Heart left ventricle (tissue), 13 donors: ENCODE data around the gene ACTR1A.

Experiments used
- CTCF ChIP-seq, 12 donors: fragments of 200-600 bp; sonication (generic) in 4 of 12; IDR thresholded peaks; one replicate each; pipeline versions ENCODE4 v1.5.0 to v1.8.0; 2018 to 2022; ENCODE audit warnings: antibody characterized with exemption in 12 of 12, mild to moderate bottlenecking in 5 of 12
- POLR2A ChIP-seq, 2 donors: fragments of 450-650 bp; IDR thresholded peaks; one replicate each; pipeline ENCODE4 v1.6.1; 2017; ENCODE audit warnings: antibody characterized with exemption in 2 of 2, mild to moderate bottlenecking in 2 of 2, moderate library complexity in 2 of 2
- donor health status: ischemic (EF 13 %, LVEDD 7.1; RV severe dilation, severe dysfunction).
- donor health status: DM: no; HTN: yes; CAD: no.
- donor health status: DM: no; HTN: no; CAD: no.
- donor health status: ischemic (EF 25% LVEDD 6.9; RV normal size, moderate dysfunction).
- donor health status: ischemic (EF 25% LVEDD 5.7; RV mildly dilated, moderate dysfunction).
- donor health status: ischemic (EF 35%, LVEDD 5.7; RV mildly dilated, moderate dysfunction).
- donor health status: nonischemic (EF 11% LVEDD 7.7; RV severe dilation, severe dysfunction).
- donor health status: DM: yes; HTN: yes; CAD: no.
- donor health status: PGD.
- donor health status: ischemic (EF 29% LVEDD 5.4; RV normal size, mild dysfunction).
- donor health status: nonischemic (EF 23%, LVEDD 6.1; RV moderate dilation, normal function).

- TF ChIP-seq CTCF (IDR thresholded peaks at IDR 0.05) (no peak), POLR2A (IDR thresholded peaks at IDR 0.05) (no peak)
Measured at GRCh38 chr10:102515724-102516123, 13.2 kb upstream of the ACTR1A start.
